ENCODE results near the gene ADM. TPM values are rescaled to one million over a fixed set of nuclear protein-coding genes. Genes with fewer than 3 reads are reported as not detected.

Gene ADM
- total RNA-seq, 1 donor from 2014 or later: 8.6 TPM

DNA sequence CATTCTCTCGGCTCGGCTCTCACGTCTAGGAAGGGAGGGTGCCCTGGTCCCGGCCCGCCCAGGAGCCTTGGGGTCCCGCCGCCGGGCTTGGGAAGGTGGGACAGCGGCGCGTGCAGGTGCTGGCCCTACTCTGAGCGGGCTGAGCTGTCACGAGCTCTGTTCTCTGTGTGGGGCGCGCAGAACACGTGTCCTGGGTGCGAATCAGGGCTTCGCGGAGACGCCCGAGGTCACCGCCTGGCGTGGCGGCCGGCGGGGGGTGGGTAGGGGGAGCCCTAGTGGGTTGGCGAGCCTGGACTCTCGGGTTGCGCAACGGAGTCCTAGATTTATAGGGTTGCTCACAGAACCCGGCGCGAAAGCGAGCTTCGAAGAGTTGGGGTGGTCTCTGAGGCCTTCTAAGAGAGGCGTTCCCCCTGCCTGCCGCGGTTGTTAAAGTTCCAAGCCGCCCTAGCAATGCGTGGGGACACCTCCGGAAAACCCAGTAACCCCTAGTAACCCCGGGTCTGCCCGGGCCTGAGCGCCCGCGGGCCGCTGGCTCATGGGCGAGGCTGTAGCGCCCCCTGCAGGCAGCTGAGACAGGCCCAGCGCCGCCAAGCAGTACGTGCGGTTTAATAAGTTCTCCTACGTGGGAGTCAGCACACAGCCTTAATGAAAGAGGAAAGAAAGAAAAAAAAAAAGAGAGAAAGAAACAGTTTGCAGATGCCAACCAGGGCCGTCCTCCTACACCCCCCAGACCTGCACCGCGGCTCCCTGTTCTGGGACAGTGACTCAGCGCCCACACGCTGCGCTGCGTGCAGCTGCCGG, 2.7 kb downstream of the ADM start:
- peak; percentile 83 to 87 for DNase-seq (ENCODE audit: low spot score in 2 of 2)
- no peak for FAIRE-seq

DNA sequence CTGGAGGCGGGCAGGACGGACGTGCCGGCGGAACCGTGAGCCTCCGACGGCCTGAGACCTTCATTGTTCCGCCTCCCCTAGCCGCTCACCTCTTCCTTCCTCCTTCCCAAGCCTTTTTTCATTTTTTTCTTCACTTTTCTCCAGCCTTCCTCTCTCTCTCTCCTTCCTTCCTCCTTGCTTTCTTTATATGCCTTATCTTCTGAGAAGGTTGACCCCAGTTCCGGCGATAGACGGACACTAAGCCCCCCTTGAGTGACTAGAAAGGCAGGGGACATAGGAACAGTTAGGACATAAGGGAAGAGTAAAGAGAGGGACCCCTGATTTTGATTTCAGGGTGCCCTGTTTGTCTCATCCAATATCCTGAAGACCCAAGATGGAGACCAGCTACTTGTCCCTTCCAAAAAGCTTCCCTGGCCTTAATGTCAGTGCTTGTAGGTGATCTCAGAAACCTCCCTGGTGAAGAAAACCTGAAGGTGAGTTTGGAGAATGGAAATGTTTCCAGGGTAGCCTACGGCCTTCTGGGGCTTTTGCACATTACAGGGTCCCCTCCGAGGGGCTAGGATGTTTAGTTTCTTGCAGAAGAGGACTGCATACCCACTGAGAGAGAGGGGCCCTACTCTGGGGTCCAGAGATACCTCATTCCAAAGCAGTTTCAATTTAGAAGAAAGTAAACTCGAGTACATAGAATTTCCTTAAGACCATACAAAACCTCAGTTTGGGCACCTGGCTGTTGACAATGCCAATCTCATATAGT, 3.5 kb downstream of the ADM start:
- no peak for DNase-seq (ENCODE audit: low spot score in 2 of 2)
- no peak for FAIRE-seq

DNA sequence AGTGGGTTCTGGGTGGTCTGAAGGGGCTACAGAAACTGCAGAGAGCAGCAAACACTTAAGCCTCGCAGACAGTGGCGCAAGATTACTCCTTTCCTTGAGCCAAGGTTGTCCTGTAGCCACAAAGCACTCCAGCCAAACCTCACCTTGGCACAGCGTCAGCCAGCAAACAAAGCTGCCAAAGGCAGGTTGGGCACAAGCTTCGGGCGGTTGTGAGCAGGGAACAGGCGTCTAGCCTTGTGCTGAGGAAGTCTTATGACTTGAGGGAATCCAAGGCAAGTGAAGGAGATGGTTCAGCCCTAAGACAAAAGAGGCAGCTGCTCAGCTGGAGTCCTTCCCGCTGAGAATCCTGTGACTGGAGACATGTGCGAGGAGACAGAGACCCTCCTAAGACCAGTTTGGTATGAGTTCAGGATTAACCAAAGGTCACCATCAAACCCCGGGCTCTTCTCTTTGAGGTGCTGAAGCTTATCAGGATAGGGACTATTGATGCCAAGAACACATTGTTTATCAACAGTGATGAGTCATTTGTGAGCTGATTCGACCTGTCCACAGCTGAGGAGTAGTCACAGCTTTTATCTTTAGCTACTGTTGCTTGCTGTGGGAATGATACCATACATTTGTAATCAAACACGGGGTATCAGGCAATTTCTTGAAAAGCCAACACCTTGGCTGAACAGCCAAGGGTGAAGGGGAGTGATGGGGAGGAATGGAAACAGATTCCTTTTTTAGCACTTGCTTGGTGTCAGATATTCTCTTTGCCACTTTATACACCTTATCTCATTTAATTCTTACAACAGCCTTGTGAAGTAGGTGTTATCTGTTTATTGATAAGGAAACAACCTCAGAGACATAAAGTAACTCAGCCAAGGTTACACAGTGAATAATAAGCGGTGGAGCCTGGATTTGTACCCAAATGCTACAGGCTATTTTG, 4.6 kb downstream of the ADM start:
- FAIRE-seq: no peak
- no peak for DNase-seq (ENCODE audit: low spot score in 2 of 2)

DNA sequence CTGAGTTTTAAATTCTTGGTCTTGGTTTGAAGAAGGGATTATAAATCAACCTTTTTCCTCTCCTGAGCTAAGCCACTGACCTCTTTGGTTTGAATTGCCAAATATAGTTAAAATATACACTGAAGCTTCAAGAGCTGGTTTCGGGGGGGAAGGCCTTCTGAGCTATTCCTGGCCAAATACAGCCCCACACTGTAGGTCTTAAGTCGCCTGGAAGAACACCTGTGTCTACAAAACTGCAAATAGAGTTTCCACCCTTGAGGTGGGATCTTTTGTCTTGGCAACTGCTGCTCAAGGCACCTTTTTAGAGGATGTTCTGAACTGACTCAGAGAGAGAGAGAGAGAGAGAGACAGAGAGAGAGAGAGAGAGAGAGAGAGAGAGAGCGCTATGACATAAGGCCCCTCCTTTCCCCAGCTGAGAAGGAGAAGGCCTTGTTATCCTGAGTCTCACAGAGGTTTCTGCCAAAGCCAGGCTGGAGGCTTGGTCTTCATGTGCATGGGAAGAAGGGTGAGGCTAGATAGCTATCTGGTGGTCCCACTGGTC, 5.5 kb downstream of the ADM start:
- no peak for FAIRE-seq
- DNase-seq (ENCODE audit: low spot score in 2 of 2): no peak

DNA sequence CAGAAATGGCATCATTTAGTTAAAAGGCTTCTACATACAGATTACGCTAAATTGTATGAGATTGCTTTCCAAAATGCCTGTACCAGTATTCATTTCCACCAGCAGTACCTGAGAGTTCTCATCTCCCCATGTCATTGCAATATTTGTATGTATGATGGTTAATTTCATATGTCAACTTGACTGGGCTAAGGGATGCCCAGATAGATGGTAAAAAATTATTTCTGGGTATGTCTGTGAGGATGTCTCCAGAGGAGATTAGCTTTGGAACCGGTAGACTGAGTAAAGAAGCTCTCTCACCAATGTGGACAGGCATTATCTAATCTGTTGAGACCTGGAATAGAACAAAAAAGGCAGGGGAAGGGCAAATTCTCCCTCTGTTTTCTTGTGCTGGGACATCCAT, 6.9 kb downstream of the ADM start:
- no peak for DNase-seq (ENCODE audit: low spot score in 2 of 2)
- no peak for FAIRE-seq

DNA sequence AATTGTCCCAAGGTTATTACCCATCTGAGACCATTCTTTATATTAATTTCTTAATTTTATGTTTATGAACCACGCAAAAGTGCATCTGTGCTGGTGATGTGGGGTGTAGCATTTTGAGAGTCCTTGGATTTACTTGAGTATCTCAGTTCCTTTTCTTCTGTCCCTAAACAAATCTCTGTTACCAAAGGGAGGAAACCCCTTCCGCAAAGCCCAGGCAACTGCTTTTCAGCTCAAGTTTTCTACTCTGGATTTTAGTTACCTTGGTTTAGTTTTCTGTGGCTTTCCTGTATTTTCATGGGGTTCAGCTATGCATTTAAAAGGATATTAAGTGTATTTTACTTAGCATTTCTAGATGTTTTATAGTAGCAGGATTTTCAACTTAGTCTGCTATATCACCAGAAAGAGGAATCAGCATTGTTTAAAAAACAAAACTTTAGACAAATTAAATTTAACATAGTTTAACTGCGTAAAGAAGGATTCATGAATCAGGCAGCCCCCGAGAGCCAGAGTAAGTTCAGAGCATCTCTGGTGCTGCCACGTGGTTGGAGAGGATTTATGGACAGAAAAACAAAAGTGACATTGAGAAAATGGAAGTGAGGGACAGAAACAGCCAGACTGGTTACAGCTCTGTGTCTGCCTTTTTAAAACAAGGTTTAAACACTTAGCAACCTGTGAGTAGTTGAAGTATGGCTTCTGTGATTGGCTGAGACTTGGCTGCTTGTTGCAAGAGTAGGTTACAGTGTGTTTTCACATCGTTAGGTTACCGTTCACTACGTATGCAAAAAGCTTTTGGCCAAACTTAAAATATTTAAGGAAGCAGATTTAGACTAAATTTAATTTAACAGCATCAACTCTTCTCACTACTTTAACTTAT, 9.6 kb downstream of the ADM start:
- FAIRE-seq (no peak), DNase-seq (ENCODE audit: low spot score in 2 of 2) (peak in 1 of 2 donors; percentile 18)

DNA sequence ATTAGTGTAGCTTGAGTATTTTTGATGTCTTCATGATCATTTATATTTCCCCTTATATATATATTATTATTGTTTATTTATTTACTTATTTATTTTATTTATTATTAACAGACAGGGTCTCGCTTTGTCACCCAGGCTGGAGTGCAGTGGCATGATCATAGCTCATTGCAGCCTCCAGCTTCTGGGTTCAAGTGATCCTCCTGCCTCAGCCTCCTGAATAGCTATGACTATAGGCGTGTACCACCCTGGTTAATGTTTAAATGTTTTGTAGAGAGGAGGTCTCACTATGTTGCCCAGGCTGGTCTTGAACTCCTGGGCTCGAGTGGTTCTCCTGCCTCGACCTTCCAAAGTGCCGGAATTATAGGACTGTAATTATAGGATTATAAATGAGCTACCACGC, 10.2 kb downstream of the ADM start:
- no peak for FAIRE-seq
- DNase-seq (ENCODE audit: low spot score in 2 of 2): no peak

DNA sequence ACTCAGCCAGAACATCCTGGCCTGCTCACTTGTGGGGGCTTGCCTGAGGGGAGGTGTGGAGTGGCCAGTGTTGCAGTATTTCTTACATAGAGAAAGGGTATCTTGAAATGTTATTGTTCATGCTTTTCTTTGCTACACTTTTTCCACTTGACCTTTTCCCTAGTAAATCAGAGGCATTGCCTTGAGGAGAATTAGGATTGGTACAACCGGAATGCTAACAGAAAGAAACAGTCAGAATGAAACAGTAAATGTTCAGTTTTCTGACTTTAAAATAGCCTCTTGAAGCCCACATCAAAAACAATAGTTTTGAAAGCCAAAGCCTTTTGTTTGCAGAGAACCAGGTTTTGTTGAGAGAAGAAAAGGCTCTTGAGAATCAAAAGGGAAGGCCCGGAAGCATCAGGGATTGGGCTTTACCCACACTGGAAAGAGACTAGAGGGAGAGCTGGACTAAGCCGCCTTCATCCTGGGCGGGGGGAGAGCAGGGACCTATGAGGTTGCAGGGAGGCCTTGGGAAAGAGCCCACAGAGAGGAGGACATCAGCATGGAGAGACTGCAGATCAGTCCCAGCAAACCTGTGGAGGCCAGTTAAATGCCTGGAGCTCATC, 12.4 kb downstream of the ADM start:
- DNase-seq (ENCODE audit: low spot score in 2 of 2) (no peak), FAIRE-seq (no peak)

DNA sequence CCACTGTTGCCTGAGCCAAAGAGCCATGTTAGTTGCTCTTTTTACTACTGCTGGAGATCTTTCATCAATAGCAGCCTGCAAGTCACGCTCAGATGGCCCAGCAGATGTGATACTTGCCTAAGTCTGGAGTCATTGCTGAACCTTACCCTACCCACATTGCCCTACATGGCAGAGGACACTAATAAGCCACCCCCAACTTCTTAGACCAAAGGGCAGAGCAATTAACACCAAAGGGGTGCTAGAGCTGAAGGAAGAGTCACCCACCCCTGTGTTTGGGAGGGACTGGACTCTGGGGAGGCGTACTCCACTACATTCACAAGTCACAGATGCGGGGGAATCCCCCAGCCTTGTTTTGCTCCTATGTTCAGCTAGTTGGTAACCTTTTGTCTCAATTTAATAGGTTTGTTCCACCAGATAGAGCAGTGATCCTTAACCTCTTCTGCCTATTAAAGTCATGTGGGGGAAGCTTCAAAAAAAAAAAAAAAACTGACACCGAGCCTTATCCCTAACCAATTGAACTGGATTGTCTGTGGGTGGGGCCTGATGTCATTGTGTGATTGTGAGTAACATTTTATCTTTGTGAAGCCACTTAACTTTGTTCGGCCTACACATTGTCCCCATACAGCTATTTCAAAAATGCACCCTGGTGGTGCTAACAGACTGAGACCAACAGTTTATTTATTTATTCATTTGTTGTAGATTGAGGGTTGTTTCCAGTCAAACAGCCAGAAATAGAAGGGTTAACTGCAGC, 13.1 kb downstream of the ADM start:
- FAIRE-seq (no peak), DNase-seq (ENCODE audit: low spot score in 2 of 2) (no peak)

DNA sequence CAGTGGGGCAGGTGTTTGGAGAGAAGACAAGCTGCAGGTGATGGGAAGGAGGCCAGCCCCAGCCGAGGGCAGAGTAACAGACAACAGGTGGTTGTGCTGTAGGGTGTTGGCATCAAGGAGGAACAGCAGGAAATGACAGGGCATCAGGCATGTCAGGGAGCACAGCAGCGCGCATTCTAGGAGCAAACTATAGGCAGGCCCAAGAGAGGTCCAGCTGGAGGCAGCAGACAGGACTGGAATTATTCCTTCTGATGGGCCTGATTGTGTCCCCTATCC, 13.6 kb downstream of the ADM start:
- DNase-seq (ENCODE audit: low spot score in 2 of 2) (no peak), FAIRE-seq (no peak)

DNA sequence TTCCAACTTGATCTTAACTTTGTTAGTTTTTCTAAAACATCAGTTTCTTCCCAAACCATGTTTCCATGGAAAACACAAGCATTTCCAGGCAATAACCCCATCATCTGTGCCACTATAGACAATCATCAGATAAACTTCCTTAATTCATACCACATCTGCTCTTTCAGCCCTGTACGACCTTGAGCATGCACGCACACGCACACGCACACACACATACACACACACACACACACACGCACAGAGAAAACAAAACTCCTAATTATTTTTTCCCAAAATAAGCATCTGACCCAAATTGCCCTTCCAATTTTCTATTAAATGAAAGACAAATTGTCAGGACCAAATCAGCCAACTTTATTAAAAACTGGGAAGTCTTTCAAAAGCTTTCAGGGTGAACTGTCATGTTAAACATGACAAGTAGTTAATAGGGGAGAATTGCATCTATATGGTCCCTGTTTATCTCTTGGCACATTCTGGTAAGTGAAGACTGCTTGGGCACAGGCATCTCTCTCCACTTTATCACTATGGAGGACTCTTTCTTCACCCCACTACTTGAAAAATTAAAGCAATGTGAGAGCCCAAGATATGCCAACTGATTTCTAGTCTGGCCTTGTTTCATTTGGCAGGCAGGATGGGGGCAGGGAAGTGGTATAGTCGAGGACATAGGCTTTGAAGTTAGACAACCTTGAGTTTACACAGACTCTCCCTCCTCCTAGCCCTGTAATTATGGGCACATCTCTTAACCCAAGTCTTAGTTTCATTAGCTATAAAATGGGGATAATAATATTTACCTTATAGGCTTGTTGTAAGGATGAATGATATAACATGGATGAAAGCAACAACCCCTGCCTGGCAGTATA, 15.1 kb downstream of the ADM start:
- no peak for FAIRE-seq
- no peak for DNase-seq (ENCODE audit: low spot score in 2 of 2)

DNA sequence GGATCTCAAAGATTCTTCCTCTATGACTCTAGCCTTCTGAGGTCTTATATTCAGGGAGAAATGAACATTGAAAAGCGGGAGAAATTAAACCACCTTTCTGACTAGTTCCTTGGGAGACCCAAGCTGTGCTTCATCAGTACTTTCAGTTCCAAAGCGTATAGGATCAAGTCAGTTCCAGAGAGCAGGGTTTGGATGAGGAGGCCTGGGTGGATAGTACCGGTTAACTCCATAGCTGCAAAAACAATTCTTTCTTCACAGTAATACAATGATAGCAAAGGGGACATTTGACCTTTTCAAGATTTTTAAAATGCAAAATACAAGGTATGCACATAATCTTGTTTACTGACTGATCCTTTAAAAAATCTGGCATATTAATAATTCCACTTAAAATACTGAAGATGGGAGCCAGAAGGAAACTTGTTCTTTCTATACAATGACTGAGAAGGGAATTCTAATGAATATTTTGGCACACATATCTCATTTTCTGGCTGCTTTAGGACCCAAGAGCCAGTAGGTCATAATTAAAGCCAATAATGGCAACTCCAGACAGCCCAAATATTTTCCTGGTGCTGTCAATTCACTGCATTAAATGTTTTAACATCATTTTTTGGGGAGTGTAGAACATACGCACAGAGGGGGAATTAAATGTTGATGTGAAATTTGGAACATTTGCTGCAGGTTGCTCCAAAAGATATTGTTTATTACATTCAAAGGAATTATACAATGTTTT, 16.0 kb downstream of the ADM start:
- FAIRE-seq: no peak

DNA sequence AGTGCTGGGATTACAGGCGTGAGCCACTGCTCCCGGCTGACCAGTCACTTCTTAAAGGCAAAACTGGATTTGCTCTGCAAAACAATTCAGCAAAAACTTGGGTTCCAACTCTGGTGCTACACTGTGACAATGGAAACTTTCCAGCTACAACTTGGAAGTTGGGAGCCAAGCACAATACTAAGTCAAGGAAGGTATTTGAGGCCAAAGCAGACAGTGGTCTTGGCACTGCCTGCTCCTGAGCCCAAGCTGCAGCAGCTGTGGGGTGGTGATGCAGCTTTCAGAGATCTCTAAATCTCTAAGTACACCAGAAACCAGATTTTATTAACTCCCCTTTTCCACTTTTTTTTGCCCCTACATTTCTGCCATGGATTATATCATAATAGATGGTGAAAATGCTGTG, 17.5 kb downstream of the ADM start:
- no peak for FAIRE-seq
- DNase-seq (ENCODE audit: low spot score in 2 of 2): no peak

More for the DNA sequence above, 16.0 kb downstream of the ADM start:
- no peak for DNase-seq (ENCODE audit: low spot score in 2 of 2)

DNA sequence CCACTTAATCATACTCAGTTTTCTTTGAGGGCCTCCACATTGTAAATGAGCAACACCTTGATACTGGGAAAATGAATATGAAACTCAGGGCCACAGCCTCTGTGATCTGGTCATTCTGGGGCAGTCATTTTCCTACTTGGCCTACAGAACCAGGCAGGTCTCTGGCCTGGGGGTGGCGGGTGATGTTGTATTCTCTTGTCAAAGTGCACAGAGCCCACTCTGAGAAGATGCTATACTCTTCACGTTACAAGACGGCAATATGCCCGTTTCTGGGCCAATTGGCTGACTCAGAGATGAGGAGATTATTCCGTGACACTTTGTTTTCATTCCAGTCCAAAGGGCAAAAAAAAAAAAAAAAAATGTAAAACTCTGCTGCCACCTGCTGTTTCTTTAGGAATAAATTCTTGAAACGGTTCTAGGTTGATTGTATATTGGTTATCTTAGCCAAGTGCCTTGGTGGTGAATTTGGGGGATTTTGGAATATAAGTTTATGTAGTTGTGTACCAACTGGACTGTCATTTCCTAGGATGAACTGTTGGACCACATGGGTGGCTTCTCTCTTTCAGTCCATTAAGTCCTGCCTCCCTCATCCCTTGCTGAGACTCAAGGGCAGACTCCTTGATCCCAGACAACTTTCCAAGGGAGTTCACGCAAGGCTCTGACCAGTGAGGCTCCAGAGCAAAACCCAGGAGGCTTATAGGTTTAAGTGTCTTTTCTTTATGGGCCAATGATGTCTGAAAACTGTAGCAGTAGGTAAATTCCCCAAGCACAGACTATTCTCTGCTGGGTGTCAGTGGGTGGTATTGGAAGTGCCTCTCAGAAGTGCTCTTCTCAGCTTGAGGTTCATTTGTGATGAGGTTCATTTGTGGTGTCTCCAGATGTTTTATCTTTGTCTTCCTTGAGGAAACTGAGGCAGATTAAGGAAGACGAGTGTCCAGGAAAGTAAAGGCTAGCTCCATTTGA, 18.2 kb downstream of the ADM start:
- peak in 1 of 2 donors; percentile 59 for DNase-seq (ENCODE audit: low spot score in 2 of 2)
- peak; percentile 59 for FAIRE-seq

DNA sequence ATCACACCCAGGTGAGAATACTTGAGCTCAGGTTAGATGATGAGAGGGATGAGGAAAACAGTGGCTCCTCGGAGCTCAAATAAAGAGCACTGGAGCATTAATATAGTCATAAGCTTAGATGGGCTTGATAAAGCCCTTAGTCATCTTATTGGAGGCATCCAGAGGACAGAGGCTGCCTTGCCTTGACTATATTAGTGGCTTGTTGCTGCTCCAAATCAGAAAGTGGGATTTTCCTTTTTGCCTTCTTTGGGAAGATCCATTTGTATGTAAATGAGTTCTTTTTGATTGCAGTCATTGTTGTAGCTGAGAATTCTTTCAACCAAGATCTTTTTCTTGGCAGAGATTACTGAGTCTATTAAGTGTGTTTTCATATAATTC, 18.9 kb downstream of the ADM start:
- FAIRE-seq (no peak), DNase-seq (ENCODE audit: low spot score in 2 of 2) (no peak)

DNA sequence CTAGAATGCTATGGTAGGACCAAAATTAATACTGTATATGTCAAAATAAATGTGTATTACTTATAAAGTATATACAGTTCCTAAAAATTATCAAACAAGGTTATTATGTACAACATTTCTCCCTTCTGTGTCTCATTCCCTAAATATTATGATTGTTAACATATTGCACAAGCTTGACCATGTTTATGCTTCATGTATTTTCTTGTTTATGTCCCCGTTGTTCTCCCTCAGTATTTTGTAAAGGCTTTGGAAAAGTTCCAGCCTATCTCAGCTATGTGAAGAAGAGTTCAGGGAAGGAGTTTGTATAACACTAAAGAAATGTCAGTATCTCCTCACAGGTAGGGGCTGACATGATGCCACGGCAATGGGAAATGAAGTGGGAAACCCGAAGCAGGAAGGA, 19.6 kb downstream of the ADM start:
- DNase-seq (ENCODE audit: low spot score in 2 of 2) (no peak), FAIRE-seq (no peak)
